ENCODE results near the gene DPH2. TPM values are rescaled to one million over a fixed set of nuclear protein-coding genes. Genes with fewer than 3 reads are reported as not detected.

DPH2 gene
- total RNA-seq, 2 experiments from 2014 or later, result 29.6 to 34.1 TPM

- Mint-ChIP-seq H3K4me3 (no peak overlapping the region), H3K27ac (no peak overlapping the region), H3K9me3 (no peaks in the 10 kb centered on the region), H3K4me1 (ENCODE audit: low read depth) (peaks cover 15% of the 10 kb centered on the region), H3K27me3 (no peaks in the 10 kb centered on the region), H3K36me3 (ENCODE audit: low read depth) (peaks cover 29% of the 10 kb centered on the region)
- intact Hi-C loops (cut with micrococcal nuclease), result no loop called here
- no peak for ATAC-seq
- POLR2A ChIA-PET, result no interaction called here
- TF ChIP-seq, protein P1, sequence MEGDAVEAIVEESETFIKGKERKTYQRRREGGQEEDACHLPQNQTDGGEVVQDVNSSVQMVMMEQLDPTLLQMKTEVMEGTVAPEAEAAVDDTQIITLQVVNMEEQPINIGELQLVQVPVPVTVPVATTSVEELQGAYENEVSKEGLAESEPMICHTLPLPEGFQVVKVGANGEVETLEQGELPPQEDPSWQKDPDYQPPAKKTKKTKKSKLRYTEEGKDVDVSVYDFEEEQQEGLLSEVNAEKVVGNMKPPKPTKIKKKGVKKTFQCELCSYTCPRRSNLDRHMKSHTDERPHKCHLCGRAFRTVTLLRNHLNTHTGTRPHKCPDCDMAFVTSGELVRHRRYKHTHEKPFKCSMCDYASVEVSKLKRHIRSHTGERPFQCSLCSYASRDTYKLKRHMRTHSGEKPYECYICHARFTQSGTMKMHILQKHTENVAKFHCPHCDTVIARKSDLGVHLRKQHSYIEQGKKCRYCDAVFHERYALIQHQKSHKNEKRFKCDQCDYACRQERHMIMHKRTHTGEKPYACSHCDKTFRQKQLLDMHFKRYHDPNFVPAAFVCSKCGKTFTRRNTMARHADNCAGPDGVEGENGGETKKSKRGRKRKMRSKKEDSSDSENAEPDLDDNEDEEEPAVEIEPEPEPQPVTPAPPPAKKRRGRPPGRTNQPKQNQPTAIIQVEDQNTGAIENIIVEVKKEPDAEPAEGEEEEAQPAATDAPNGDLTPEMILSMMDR (IDR thresholded peaks at IDR 0.05), result no peak
- DNase-seq, result no peak
- CTCF ChIA-PET, result no interaction called here
Observed at GRCh38 chr1:43982808-43983207, 13.0 kb downstream of the DPH2 start.

DNA sequence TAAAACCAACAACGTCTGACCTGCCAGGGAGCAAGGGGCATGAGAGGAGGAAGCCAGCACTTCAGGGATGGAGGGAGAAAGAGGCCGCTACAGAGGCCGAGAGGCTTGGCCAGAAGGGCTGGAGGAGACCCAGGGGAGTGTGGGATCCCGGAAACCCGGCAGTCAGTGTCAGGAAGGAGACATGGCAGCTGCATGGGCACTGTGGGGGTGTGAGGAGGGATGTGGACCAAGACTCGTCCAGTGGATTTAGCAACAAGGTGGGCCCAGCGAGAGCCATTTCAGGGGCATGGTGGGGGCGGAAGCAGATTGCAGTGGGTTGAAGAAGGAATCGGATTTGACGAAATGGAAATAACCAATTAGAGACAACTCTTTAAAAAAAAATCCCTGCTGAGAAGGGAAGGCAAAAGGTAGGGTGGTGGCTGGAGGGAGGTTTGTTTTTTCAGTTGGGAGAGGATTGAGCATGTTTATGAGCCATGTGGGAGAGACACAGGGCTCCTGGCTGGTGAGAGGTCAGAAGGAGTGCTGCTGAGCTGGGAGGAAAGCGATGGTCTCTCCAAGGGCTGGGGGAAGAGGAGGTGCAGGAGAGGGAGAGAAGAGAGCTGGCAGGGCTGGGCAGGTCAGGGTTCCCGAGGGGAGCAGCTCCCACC lies 13.6 kb downstream of the DPH2 start:
- Mint-ChIP-seq H3K36me3 (ENCODE audit: low read depth) (peaks cover 24% of the 10 kb centered on the region), H3K4me1 (ENCODE audit: low read depth) (peaks cover 10% of the 10 kb centered on the region), H3K27me3 (no peaks in the 10 kb centered on the region), H3K4me3 (no peak overlapping the region), H3K9me3 (no peaks in the 10 kb centered on the region), H3K27ac (no peak overlapping the region)
- POLR2A ChIA-PET, result no interaction called here
- CTCF ChIA-PET, result no interaction called here
- ATAC-seq, result no peak
- TF ChIP-seq, protein P1 (IDR thresholded peaks at IDR 0.05), result no peak
- intact Hi-C loops (cut with micrococcal nuclease), result no loop called here
- no peak for DNase-seq

- H3K4me3 Mint-ChIP-seq, result no peak overlapping the region
- ATAC-seq (no peak), DNase-seq (no peak)
- H3K27ac Mint-ChIP-seq, result no peak overlapping the region
- H3K36me3 Mint-ChIP-seq (ENCODE audit: low read depth), result peaks cover 20% of the 10 kb centered on the region
- TF ChIP-seq, protein P1 (IDR thresholded peaks at IDR 0.05), result no peak
- H3K9me3 Mint-ChIP-seq, result no peaks in the 10 kb centered on the region
- ChIA-PET POLR2A (interaction anchor here (1.2 kb wide), 1 partner anchor 10 kb away, joined by 3 read pairs; the partner anchor contains the start of gene ATP6V0B), CTCF (no interaction called here)
- no peaks in the 10 kb centered on the region for H3K27me3 Mint-ChIP-seq
- H3K4me1 Mint-ChIP-seq (ENCODE audit: low read depth), result peaks cover 6% of the 10 kb centered on the region
- intact Hi-C loops (cut with micrococcal nuclease), result no loop called here
Observed at GRCh38 chr1:43984855-43985254, 15.0 kb downstream of the DPH2 start.

DNA sequence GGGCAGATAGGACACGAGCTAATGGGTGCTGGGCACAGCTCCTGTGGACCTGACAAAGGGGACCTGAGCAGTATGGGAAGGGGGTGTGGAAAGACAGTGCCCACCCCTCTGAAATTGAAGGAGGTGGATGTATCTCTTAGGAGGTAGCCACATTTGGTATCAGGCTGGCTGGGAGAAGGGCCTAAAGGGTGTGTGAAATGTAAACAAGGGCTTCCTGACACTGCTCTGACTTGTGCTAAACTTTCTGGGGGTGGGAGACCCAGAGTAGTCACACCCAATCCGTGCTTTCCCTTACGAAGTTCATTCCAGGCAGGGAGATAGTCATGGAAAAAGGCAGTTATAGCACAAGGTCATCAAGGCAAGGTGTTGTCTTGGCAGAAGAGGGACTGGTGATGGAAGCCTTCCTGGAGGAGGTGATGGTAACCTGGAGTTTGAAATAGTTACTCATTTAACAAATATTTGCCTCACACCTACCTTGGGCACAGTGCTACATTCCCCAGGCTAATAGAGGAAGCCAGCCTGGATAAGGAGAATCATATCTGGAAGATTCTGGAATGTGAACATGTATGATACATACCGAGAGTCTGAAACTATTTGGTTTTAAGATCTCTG lies 16.3 kb downstream of the DPH2 start:
- DNase-seq, result no peak
- intact Hi-C loops (cut with micrococcal nuclease), result no loop called here
- Mint-ChIP-seq H3K36me3 (ENCODE audit: low read depth) (peaks cover 13% of the 10 kb centered on the region), H3K9me3 (no peaks in the 10 kb centered on the region), H3K4me1 (ENCODE audit: low read depth) (peaks cover 3% of the 10 kb centered on the region), H3K27ac (no peak overlapping the region), H3K4me3 (no peak overlapping the region), H3K27me3 (no peaks in the 10 kb centered on the region)
- CTCF ChIA-PET, result interaction anchor here (1.5 kb wide), 1 partner anchor 19 kb away, joined by 3 read pairs; no protein-coding TSS in a partner anchor
- ATAC-seq, result no peak
- TF ChIP-seq, protein P1 (IDR thresholded peaks at IDR 0.05), result no peak
- POLR2A ChIA-PET, result interaction anchor here (1.2 kb wide), 1 partner anchor 11 kb away, joined by 3 read pairs; the partner anchor contains the start of gene ATP6V0B

- Mint-ChIP-seq H3K27me3 (no peaks in the 10 kb centered on the region), H3K9me3 (no peaks in the 10 kb centered on the region), H3K27ac (no peak overlapping the region), H3K4me3 (no peak overlapping the region), H3K4me1 (ENCODE audit: low read depth) (peaks cover 8% of the 10 kb centered on the region), H3K36me3 (ENCODE audit: low read depth) (peaks cover 13% of the 10 kb centered on the region)
- ChIA-PET POLR2A (interaction anchor here (1.8 kb wide), 1 partner anchor 12 kb away, joined by 7 read pairs; the partner anchor contains the start of gene ATP6V0B), CTCF (interaction anchor here (1.5 kb wide), 1 partner anchor 18 kb away, joined by 3 read pairs; no protein-coding TSS in a partner anchor)
- DNase-seq, result no peak
- ATAC-seq, result no peak
- intact Hi-C loops (cut with micrococcal nuclease), result no loop called here
- TF ChIP-seq, protein P1 (IDR thresholded peaks at IDR 0.05), result no peak
Observed at GRCh38 chr1:43986712-43987111, 16.9 kb downstream of the DPH2 start.

Measured in activated CD8-positive, alpha-beta T cell treated with anti-CD3 and anti-CD28 coated beads for 36 hours (primary cell).